Endothelial cell of umbilical vein (primary cell): ENCODE data around the gene P3H2. TPM values are rescaled to one million over a fixed set of nuclear protein-coding genes. Genes with fewer than 3 reads are reported as not detected.

Experiments used
- BruUV-seq: library from RNA; stranded (reverse); fragments of 400-500 nt; replicated peaks from 2 replicates; lab custom pipeline; 2021; lab: Mats Ljungman, UMichigan
- CTCF ChIA-PET: fragments of 300-600, 350-600 bp; sonication (Branson Sonifier 250); formaldehyde crosslinking; loops from one replicate; lab custom pipeline; 2021; ENCODE audit warnings: antibody characterized with exemption, inconsistent platforms; lab: Charles Lee
- POLR2A ChIA-PET: fragments of 300-600, 350-600 bp; sonication (Branson Sonifier 250); formaldehyde crosslinking; loops from one replicate; lab custom pipeline; 2021; ENCODE audit warnings: antibody characterized with exemption, inconsistent platforms; lab: Charles Lee
- DNase-seq: peaks from one replicate; pipeline ENCODE4 v3.0.0-alpha.2; 2011; ENCODE audit warnings: low read depth, low spot score
- FAIRE-seq: peaks from 2 replicates; lab custom pipeline; 2011; peaks lifted over from hg19 to GRCh38; lab: Jason Lieb, UNC
- H2AFZ ChIP-seq: 2 replicates; pipeline ENCODE4 v1.6.0; 2012; ENCODE audit warnings: low read depth, low read length, control low read depth, inconsistent platforms
- H3K27ac ChIP-seq: 2 replicates; pipeline ENCODE4 v1.5.1; 2011; ENCODE audit warnings: low read depth, mild to moderate bottlenecking, control low read depth, low read length, moderate library complexity; ENCODE audit not compliant: insufficient read depth
- H3K27me3 ChIP-seq, 2 experiments: 2 replicates each; pipeline versions ENCODE4 v1.6.0 to v1.6.1; 2011; ENCODE audit warnings: low read length in 2 of 2, mixed read lengths in 1 of 2; ENCODE audit not compliant: control insufficient read depth in 2 of 2, insufficient read depth in 2 of 2
- H3K36me3 ChIP-seq, 2 experiments: 2 replicates in 1 of 2; 3 replicates in 1 of 2; pipeline ENCODE4 v1.5.1; 2011; ENCODE audit warnings: low read length in 2 of 2, mild to moderate bottlenecking in 1 of 2, moderate library complexity in 1 of 2; ENCODE audit not compliant: control insufficient read depth in 2 of 2, insufficient read depth in 2 of 2; ENCODE audit errors: extremely low read depth in 1 of 2
- H3K4me1 ChIP-seq: 3 replicates; pipeline ENCODE4 v1.5.1; 2011; ENCODE audit warnings: mild to moderate bottlenecking, low read length; ENCODE audit not compliant: control insufficient read depth, insufficient read depth; ENCODE audit errors: extremely low read depth
- H3K4me2 ChIP-seq: 2 replicates; pipeline ENCODE4 v1.6.1; 2011; ENCODE audit warnings: low read length, control low read depth, mixed read lengths; ENCODE audit not compliant: insufficient read depth
- H3K4me3 ChIP-seq, 3 experiments: fragments of 200-600 bp in 1 of 3; sonication (generic), shearing (Covaris generic) in 1 of 3; replicated peaks in 1 of 3; 2 replicates each; pipeline ENCODE4 v1.5.1; 2011 to 2016; ENCODE audit warnings: control low read depth in 3 of 3, low read length in 3 of 3, mild to moderate bottlenecking in 2 of 3, inconsistent platforms in 1 of 3, low read depth in 1 of 3, moderate library complexity in 1 of 3; ENCODE audit not compliant: insufficient read depth in 1 of 3
- H3K79me2 ChIP-seq: 2 replicates; pipeline ENCODE4 v1.6.0; 2012; ENCODE audit warnings: low read length, inconsistent platforms; ENCODE audit not compliant: control insufficient read depth, insufficient read depth
- H3K9ac ChIP-seq: replicated peaks from 2 replicates; pipeline ENCODE3; 2011; ENCODE audit warnings: low read length, control low read depth; ENCODE audit not compliant: insufficient read depth; ENCODE audit errors: extremely low read depth
- H3K9me1 ChIP-seq: replicated peaks from 3 replicates; pipeline ENCODE4 v1.6.0; 2011; ENCODE audit warnings: mild to moderate bottlenecking, low read length; ENCODE audit not compliant: control insufficient read depth, insufficient read depth; ENCODE audit errors: extremely low read depth
- H3K9me3 ChIP-seq: replicated peaks from 2 replicates; pipeline ENCODE4 v1.5.1; 2012; ENCODE audit warnings: low read length, inconsistent platforms; ENCODE audit not compliant: control insufficient read depth, insufficient read depth
- H4K20me1 ChIP-seq: replicated peaks from 2 replicates; pipeline ENCODE3; 2011; ENCODE audit warnings: mild to moderate bottlenecking, low read length; ENCODE audit not compliant: control insufficient read depth, insufficient read depth; ENCODE audit errors: extremely low read depth
- CTCF ChIP-seq, 2 donors: IDR thresholded peaks; 1 replicate in 1 of 2; 2 replicates in 1 of 2; pipeline ENCODE4 v1.5.1; 2011; ENCODE audit warnings: low read length in 2 of 2, mild to moderate bottlenecking in 2 of 2, moderate library complexity in 2 of 2, control low read depth in 1 of 2, inconsistent platforms in 1 of 2, low read depth in 1 of 2; ENCODE audit not compliant: insufficient read depth in 1 of 2; ENCODE audit errors: extremely low read depth in 1 of 2
- FOS ChIP-seq: IDR thresholded peaks from 2 replicates; pipeline ENCODE4 v1.6.1; 2011; ENCODE audit warnings: mild to moderate bottlenecking, low read length, moderate library complexity, borderline replicate concordance; ENCODE audit not compliant: insufficient read depth
- GATA2 ChIP-seq: IDR thresholded peaks from 2 replicates; pipeline ENCODE4 v1.7.0; 2011; ENCODE audit warnings: low read depth, mild to moderate bottlenecking, moderate library complexity, mixed read lengths, low read length; ENCODE audit not compliant: insufficient read length, insufficient read depth
- JUN ChIP-seq: IDR thresholded peaks from 2 replicates; pipeline ENCODE4 v1.6.1; 2011; ENCODE audit warnings: borderline replicate concordance, low read depth; ENCODE audit not compliant: insufficient read length, insufficient read depth
- MAX ChIP-seq: IDR thresholded peaks from 2 replicates; pipeline ENCODE4 v1.6.1; 2011; ENCODE audit not compliant: insufficient read depth, insufficient read length
- MYC ChIP-seq: IDR thresholded peaks from one replicate; pipeline ENCODE4 v1.6.1; 2011; ENCODE audit warnings: mild to moderate bottlenecking, low read depth, low read length
- POLR2A ChIP-seq: IDR thresholded peaks from 2 replicates; pipeline ENCODE4 v1.6.1; 2012; ENCODE audit warnings: low read depth, mild to moderate bottlenecking, control low read depth, low read length
- dilution Hi-C: fragments of 300-500 bp; cut with MboI; formaldehyde crosslinking; loops from one replicate; pipeline ENCODE4 v1.15.0; 2019; ENCODE audit warnings: low sequenced_read_pairs; ENCODE audit not compliant: extremely low pct_ligation_motif_present
- intact Hi-C: fragments of 100-400 bp; cut with micrococcal nuclease; formaldehyde crosslinking; loops from one replicate; pipeline ENCODE4 v1.10.0; 2022
- polyA plus RNA-seq, 4 experiments: library from polyadenylated mRNA; depleted of rRNA in 3 of 4; stranded (reverse) in 3 of 4; unstranded in 1 of 4; fragments of >200 nt; gene quantifications; 2 replicates each; pipeline versions ENCODE4 v1.2.1 to v1.2.3, GENCODE V29; 2011 to 2012; ENCODE audit warnings: missing spikeins in 1 of 4
- total RNA-seq: library from RNA; stranded (reverse); gene quantifications from 2 replicates; pipeline ENCODE4 v1.2.3, GENCODE V29; 2021

Gene P3H2
- total and polyA plus RNA-seq, 2 donors (not counting 3 experiments of a cell fraction or from before 2014, with no cell fraction given) = 6.6 to 6.8 TPM

GRCh38 chr3:190127195-190127594 is 6.5 kb upstream of the P3H2 start:
- H3K4me2 ChIP-seq = no peak overlapping the region
- H3K27me3 ChIP-seq = peaks cover 0 to 3% of the 10 kb centered on the region in 2 experiments
- no peaks in the 10 kb centered on the region for H3K79me2 ChIP-seq
- H3K27ac ChIP-seq = no peak overlapping the region
- DNase-seq (no peak), FAIRE-seq (no peak)
- no peaks in the 10 kb centered on the region for H4K20me1 ChIP-seq
- no peak for TF ChIP-seq CTCF (IDR thresholded peaks at IDR 0.05; ENCODE audit: extremely low read depth in 1 of 2, insufficient read depth in 1 of 2, low read depth in 1 of 2, low read length in 2 of 2)
- no peak for TF ChIP-seq MYC
- CTCF ChIA-PET = interaction anchor here (0.7 kb wide), 1 partner anchor 14 kb away, joined by 3 read pairs; no protein-coding TSS in a partner anchor
- no peaks in the 10 kb centered on the region for H3K9me1 ChIP-seq
- no peak overlapping the region for H2AFZ ChIP-seq
- no peaks in the 10 kb centered on the region for H3K4me1 ChIP-seq
- BruUV-seq = no TSS peak
- H3K4me3 ChIP-seq = no peak overlapping the region
- H3K36me3 ChIP-seq = no peaks in the 10 kb centered on the region
- intact Hi-C loops (no loop called here), dilution Hi-C loops (no loop called here)
- H3K9ac ChIP-seq = no peak overlapping the region
- no peaks in the 10 kb centered on the region for H3K9me3 ChIP-seq
- POLR2A ChIA-PET = no interaction called here

GRCh38 chr3:190125436-190126068 is 4.9 kb upstream of the P3H2 start:
- peaks cover 0 to 3% of the 10 kb centered on the region in 2 experiments for H3K27me3 ChIP-seq
- ChIA-PET POLR2A (no interaction called here), CTCF (interaction anchor here (1.7 kb wide), 1 partner anchor 9 kb away, joined by 3 read pairs; no protein-coding TSS in a partner anchor)
- dilution Hi-C loops (no loop called here), intact Hi-C loops (no loop called here)
- H3K9me1 ChIP-seq = no peaks in the 10 kb centered on the region
- TF ChIP-seq GATA2 (no peak), MYC (no peak), JUN (no peak), POLR2A (no peak), MAX (no peak), FOS (no peak), CTCF (IDR thresholded peaks at IDR 0.05; ENCODE audit: extremely low read depth in 1 of 2, insufficient read depth in 1 of 2, low read depth in 1 of 2, low read length in 2 of 2) (no peak)
- no peak overlapping the region for H3K27ac ChIP-seq
- H2AFZ ChIP-seq = no peak overlapping the region
- H4K20me1 ChIP-seq = no peaks in the 10 kb centered on the region
- FAIRE-seq (no peak), DNase-seq (no peak)
- BruUV-seq = no TSS peak
- H3K4me3 ChIP-seq = no peak overlapping the region
- H3K79me2 ChIP-seq = no peaks in the 10 kb centered on the region
- no peak overlapping the region for H3K4me2 ChIP-seq
- H3K4me1 ChIP-seq = no peaks in the 10 kb centered on the region
- no peaks in the 10 kb centered on the region for H3K9me3 ChIP-seq
- no peaks in the 10 kb centered on the region for H3K36me3 ChIP-seq
- H3K9ac ChIP-seq = no peak overlapping the region
